Panc1 (cell line): ENCODE data around the gene ELMO2. TPM values are rescaled to one million over a fixed set of nuclear protein-coding genes. Genes with fewer than 3 reads are reported as not detected.
A peak's percentile ranks its signal among the peaks of the same experiment; 100 is the strongest.

Experiments used
- ATAC-seq: fragments of 200-7000 bp; cut with Tn5 transposase; 2 replicates; pipeline ENCODE4 v1.9.1; 2020; ENCODE audit warnings: mild to moderate bottlenecking, moderate library complexity
- BruUV-seq: library from RNA; stranded (reverse); fragments of 400-500 nt; replicated peaks from 2 replicates; lab custom pipeline; 2021; lab: Mats Ljungman, UMichigan
- CTCF ChIA-PET: fragments of 300-600 bp; sonication (Branson Sonifier 250); formaldehyde crosslinking; loops from one replicate; lab custom pipeline; 2022; ENCODE audit warnings: antibody characterized with exemption; lab: Charles Lee
- POLR2A ChIA-PET: fragments of 300-600 bp; sonication (Branson Sonifier 250); formaldehyde crosslinking; loops from one replicate; lab custom pipeline; 2022; ENCODE audit warnings: antibody characterized with exemption; lab: Charles Lee
- DNase-seq: peaks from one replicate; pipeline ENCODE4 v3.0.0-alpha.2; 2010; ENCODE audit warnings: low read depth, low spot score
- H3K27ac ChIP-seq: 2 replicates; pipeline ENCODE4 v1.5.1; 2011; ENCODE audit warnings: mild to moderate bottlenecking, low read length, inconsistent platforms
- H3K27me3 ChIP-seq: fragments of 200-500 bp; sonication (Bioruptor generic); 2 replicates; pipeline ENCODE4 v1.6.0; 2014; ENCODE audit warnings: low read length, inconsistent platforms; ENCODE audit not compliant: control insufficient read depth, insufficient read depth
- H3K36me3 ChIP-seq: fragments of 200-500 bp; sonication (Bioruptor generic); 2 replicates; pipeline ENCODE4 v1.5.1; 2014; ENCODE audit warnings: inconsistent platforms, mild to moderate bottlenecking, low read length, moderate library complexity; ENCODE audit not compliant: control insufficient read depth, insufficient read depth
- H3K4me1 ChIP-seq: 2 replicates; pipeline ENCODE4 v1.5.1; 2011; ENCODE audit warnings: inconsistent platforms, mild to moderate bottlenecking, low read length, moderate library complexity; ENCODE audit not compliant: control insufficient read depth, insufficient read depth
- H3K4me3 ChIP-seq, 2 experiments: 2 replicates each; pipeline ENCODE4 v1.5.1; 2011 to 2012; ENCODE audit warnings: low read depth in 2 of 2, low read length in 2 of 2, mild to moderate bottlenecking in 2 of 2, inconsistent platforms in 1 of 2, moderate library complexity in 1 of 2
- H3K9me3 ChIP-seq: fragments of 200-500 bp; sonication (Bioruptor generic); 2 replicates; pipeline ENCODE4 v1.5.1; 2014; ENCODE audit warnings: low read depth, mild to moderate bottlenecking, inconsistent platforms, low read length, moderate library complexity; ENCODE audit not compliant: control insufficient read depth, insufficient read depth
- CTCF ChIP-seq: fragments of 450-650 bp; IDR thresholded peaks from 2 replicates; pipeline ENCODE4 v1.5.1; 2017; ENCODE audit warnings: mild to moderate bottlenecking
- POLR2AphosphoS5 ChIP-seq: IDR thresholded peaks from 2 replicates; pipeline ENCODE4 v1.6.1; 2012; ENCODE audit warnings: mild to moderate bottlenecking, low read depth, low read length, moderate library complexity
- REST ChIP-seq, 2 experiments: IDR thresholded peaks; 2 replicates each; pipeline ENCODE4 v1.6.1; 2011 to 2012; ENCODE audit warnings: low read depth in 2 of 2, control low read depth in 1 of 2, low read length in 1 of 2, mild to moderate bottlenecking in 1 of 2, moderate library complexity in 1 of 2; ENCODE audit not compliant: insufficient read depth in 1 of 2
- SIN3A ChIP-seq: IDR thresholded peaks from 2 replicates; pipeline ENCODE4 v1.6.1; 2012; ENCODE audit warnings: low read depth, mild to moderate bottlenecking, low read length, moderate library complexity, borderline replicate concordance; ENCODE audit not compliant: insufficient read depth
- TCF7L2 ChIP-seq: IDR thresholded peaks from 2 replicates; pipeline ENCODE4 v1.6.1; 2011; ENCODE audit warnings: mild to moderate bottlenecking, low read depth, low read length, inconsistent platforms
- in situ Hi-C: cut with HindIII; loops from 2 replicates; pipeline ENCODE4 v1.10.0; 2016; ENCODE audit warnings: low sequenced_read_pairs, low pct_unique_long_range_greater_than_20kb
- intact Hi-C: fragments of 100-400 bp; cut with micrococcal nuclease; formaldehyde crosslinking; loops from one replicate; pipeline ENCODE4 v1.10.0; 2022; ENCODE audit not compliant: unreplicated experiment
- total RNA-seq: library from RNA; stranded (reverse); gene quantifications from one replicate; pipeline ENCODE4 v1.2.1, GENCODE V29; 2021; ENCODE audit not compliant: unreplicated experiment

Gene ELMO2
- total RNA-seq, 1 experiment from 2014 or later, result 40.4 TPM

- POLR2A ChIA-PET, result no interaction called here
- no TSS peak for BruUV-seq
- H3K27ac ChIP-seq, result no peak overlapping the region
Observed at GRCh38 chr20:46343348-46343974, 63.0 kb downstream of the ELMO2 start.

More at GRCh38 chr20:46343348-46343974, 63.0 kb downstream of the ELMO2 start:
- H3K4me1 ChIP-seq, result no peaks in the 10 kb centered on the region
- H3K4me3 ChIP-seq, result no peak overlapping the region
- CTCF ChIA-PET, result interaction anchor here (0.5 kb wide), 1 partner anchor 413 kb away, joined by 3 read pairs; no protein-coding TSS in a partner anchor
- no peak for DNase-seq
- peaks cover 11% of the 10 kb centered on the region for H3K27me3 ChIP-seq
- H3K36me3 ChIP-seq, result no peaks in the 10 kb centered on the region
- no peak for TF ChIP-seq POLR2AphosphoS5
- TF ChIP-seq SIN3A, result no peak
- TF ChIP-seq TCF7L2, result no peak
- TF ChIP-seq CTCF, result no peak
- TF ChIP-seq REST (IDR thresholded peaks at IDR 0.05; ENCODE audit: insufficient read depth in 1 of 2, low read depth in 2 of 2, low read length in 1 of 2), result no peak
- ATAC-seq, result 0 out of 2 replicates have a peak, but pooled peaks have one; percentile 14
- in situ Hi-C loops (no loop called here), intact Hi-C loops (no loop called here)
- no peaks in the 10 kb centered on the region for H3K9me3 ChIP-seq
